Parathyroid adenoma (tissue), 2 donors: Measurements from ENCODE around the gene TEP1.

Experiments used
- H2AFZ ChIP-seq: fragments of 300-600 bp; sonication (generic); one replicate; pipeline ENCODE4 v1.7.0; 2017; ENCODE audit warnings: antibody characterized with exemption, mild to moderate bottlenecking
- H3K27ac ChIP-seq: fragments of 300-600 bp; sonication (generic); one replicate; pipeline ENCODE4 v1.7.0; 2017
- H3K27me3 ChIP-seq: fragments of 300-600 bp; sonication (generic); one replicate; pipeline ENCODE4 v1.7.0; 2017; ENCODE audit warnings: low read length; ENCODE audit not compliant: control insufficient read depth, insufficient read depth
- H3K36me3 ChIP-seq: fragments of 300-600 bp; sonication (generic); one replicate; pipeline ENCODE4 v1.7.0; 2017; ENCODE audit warnings: low read length; ENCODE audit not compliant: control insufficient read depth, insufficient read depth
- H3K4me1 ChIP-seq: fragments of 300-600 bp; sonication (generic); one replicate; pipeline ENCODE4 v1.7.0; 2017; ENCODE audit warnings: control low read depth
- H3K4me2 ChIP-seq: fragments of 300-600 bp; sonication (generic); one replicate; pipeline ENCODE4 v1.7.0; 2017; ENCODE audit warnings: low read length
- H3K4me3 ChIP-seq: fragments of 300-600 bp; sonication (generic); one replicate; pipeline ENCODE4 v1.7.0; 2017; ENCODE audit warnings: low read depth, low read length
- H3K79me2 ChIP-seq: fragments of 300-600 bp; sonication (generic); one replicate; pipeline ENCODE4 v1.7.0; 2017; ENCODE audit warnings: control low read depth
- H3K9ac ChIP-seq: fragments of 300-600 bp; sonication (generic); one replicate; pipeline ENCODE4 v1.7.0; 2017; ENCODE audit warnings: mild to moderate bottlenecking
- H3K9me3 ChIP-seq: fragments of 300-600 bp; sonication (generic); one replicate; pipeline ENCODE4 v1.7.0; 2017; ENCODE audit warnings: low read length; ENCODE audit not compliant: control insufficient read depth
- TF ChIP-seq, protein P1 (sequence below): fragments of 300-600 bp; sonication (generic); IDR thresholded peaks from one replicate; pipeline ENCODE4 v1.7.0; 2017; ENCODE audit warnings: antibody characterized with exemption, mild to moderate bottlenecking
- donor health status: primary hyperparathyroidism.

The TEP1 gene

DNA sequence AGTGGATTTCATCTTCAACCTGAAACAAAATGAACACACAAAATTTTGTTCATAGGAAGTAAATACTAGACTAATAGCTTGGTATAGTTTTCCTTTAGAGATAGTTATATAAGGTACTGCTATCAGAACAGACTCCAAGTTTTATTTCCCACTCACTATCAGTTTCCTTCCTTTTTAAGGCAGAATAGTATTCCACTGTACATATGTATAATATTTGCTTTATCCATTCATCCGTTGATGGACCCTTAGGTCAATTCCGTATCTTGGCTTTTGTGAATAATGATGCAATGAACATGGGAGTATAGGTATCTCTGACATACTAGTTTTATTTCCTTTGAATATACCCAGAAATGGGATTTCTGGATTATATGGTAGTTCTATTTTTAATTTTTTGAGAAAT, 83.9 kb downstream of the TEP1 start:
- H3K27ac ChIP-seq: no peak overlapping the region
- no peaks in the 10 kb centered on the region for H3K36me3 ChIP-seq
- TF ChIP-seq, protein P1, sequence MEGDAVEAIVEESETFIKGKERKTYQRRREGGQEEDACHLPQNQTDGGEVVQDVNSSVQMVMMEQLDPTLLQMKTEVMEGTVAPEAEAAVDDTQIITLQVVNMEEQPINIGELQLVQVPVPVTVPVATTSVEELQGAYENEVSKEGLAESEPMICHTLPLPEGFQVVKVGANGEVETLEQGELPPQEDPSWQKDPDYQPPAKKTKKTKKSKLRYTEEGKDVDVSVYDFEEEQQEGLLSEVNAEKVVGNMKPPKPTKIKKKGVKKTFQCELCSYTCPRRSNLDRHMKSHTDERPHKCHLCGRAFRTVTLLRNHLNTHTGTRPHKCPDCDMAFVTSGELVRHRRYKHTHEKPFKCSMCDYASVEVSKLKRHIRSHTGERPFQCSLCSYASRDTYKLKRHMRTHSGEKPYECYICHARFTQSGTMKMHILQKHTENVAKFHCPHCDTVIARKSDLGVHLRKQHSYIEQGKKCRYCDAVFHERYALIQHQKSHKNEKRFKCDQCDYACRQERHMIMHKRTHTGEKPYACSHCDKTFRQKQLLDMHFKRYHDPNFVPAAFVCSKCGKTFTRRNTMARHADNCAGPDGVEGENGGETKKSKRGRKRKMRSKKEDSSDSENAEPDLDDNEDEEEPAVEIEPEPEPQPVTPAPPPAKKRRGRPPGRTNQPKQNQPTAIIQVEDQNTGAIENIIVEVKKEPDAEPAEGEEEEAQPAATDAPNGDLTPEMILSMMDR: no peak
- no peaks in the 10 kb centered on the region for H3K9me3 ChIP-seq
- H3K9ac ChIP-seq: no peak overlapping the region
- no peak overlapping the region for H2AFZ ChIP-seq
- H3K79me2 ChIP-seq: no peaks in the 10 kb centered on the region
- no peak overlapping the region for H3K4me2 ChIP-seq
- no peak overlapping the region for H3K4me3 ChIP-seq
- H3K27me3 ChIP-seq: no peaks in the 10 kb centered on the region
- H3K4me1 ChIP-seq: peaks cover 5% of the 10 kb centered on the region

DNA sequence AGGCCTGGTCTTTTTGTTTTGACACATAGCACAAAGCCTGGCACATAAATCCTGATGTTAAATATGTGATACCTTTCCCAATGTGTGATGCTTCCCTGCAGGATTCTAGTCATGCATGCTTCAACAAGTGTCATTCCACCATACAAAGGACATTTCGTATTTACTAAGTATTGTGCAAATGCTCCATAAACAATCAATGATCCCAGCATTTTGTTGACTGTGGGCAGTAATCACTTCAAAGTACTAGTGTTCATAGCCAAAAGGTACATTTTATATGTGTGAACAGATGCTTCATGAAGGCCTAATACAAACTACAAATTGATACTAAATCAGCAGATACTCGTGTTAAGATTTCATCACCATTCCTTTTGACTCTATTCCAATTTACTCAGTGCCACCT, 84.6 kb downstream of the TEP1 start:
- H3K9ac ChIP-seq: no peak overlapping the region
- no peak overlapping the region for H3K4me2 ChIP-seq
- TF ChIP-seq, protein P1: no peak
- no peak overlapping the region for H3K27ac ChIP-seq
- no peak overlapping the region for H3K4me3 ChIP-seq
- no peak overlapping the region for H2AFZ ChIP-seq
- H3K27me3 ChIP-seq: no peaks in the 10 kb centered on the region
- H3K79me2 ChIP-seq: no peaks in the 10 kb centered on the region
- no peaks in the 10 kb centered on the region for H3K36me3 ChIP-seq
- H3K4me1 ChIP-seq: peaks cover 5% of the 10 kb centered on the region
- H3K9me3 ChIP-seq: no peaks in the 10 kb centered on the region

DNA sequence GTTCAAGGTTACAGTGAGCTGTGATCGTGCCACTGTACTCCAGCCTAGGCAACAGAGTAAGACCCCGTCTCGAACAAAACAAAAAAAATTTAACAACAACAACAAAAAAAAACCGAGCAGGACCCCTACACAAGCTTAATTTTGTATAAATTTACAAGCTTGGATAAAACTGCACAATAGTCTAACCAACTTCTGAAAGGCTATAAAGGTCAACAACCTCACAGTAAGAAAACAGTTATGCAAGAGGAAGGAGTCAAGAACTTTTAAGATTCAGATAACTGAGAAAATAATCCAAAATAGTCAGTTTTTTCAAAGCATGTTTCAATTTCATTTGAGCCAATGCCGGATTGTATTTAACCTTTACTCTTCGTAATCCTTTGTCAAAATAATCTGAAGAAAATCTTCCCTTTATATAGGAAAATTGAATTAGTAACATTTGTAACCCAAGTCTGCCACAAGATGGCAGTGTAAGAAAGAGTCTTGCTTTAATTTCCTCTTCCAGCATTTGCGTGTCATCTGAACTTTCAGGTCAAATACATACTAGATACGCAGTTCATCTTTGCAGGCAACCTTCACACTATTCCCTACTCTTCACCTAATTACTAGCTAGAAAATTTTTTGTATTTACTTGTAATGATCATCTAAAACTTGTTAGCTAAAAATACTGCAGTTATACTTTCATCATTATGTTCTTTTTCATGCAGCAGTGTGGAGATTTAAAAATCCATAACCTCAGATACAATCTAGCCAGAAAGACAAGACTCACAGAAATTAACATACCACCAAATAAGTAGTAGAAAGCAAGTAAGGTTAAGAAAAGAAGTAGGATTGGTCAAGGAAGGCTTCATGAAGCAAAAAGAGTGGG, 86.1 kb downstream of the TEP1 start:
- TF ChIP-seq, protein P1: peak; percentile 86
- H3K36me3 ChIP-seq: no peaks in the 10 kb centered on the region
- H3K9me3 ChIP-seq: no peaks in the 10 kb centered on the region
- H3K4me3 ChIP-seq: no peak overlapping the region
- H3K27me3 ChIP-seq: no peaks in the 10 kb centered on the region
- H3K79me2 ChIP-seq: peaks cover 2% of the 10 kb centered on the region
- H2AFZ ChIP-seq: peak overlapping the region; percentile 56
- no peak overlapping the region for H3K4me2 ChIP-seq
- H3K27ac ChIP-seq: no peak overlapping the region
- H3K9ac ChIP-seq: no peak overlapping the region
- peaks cover 5% of the 10 kb centered on the region for H3K4me1 ChIP-seq

DNA sequence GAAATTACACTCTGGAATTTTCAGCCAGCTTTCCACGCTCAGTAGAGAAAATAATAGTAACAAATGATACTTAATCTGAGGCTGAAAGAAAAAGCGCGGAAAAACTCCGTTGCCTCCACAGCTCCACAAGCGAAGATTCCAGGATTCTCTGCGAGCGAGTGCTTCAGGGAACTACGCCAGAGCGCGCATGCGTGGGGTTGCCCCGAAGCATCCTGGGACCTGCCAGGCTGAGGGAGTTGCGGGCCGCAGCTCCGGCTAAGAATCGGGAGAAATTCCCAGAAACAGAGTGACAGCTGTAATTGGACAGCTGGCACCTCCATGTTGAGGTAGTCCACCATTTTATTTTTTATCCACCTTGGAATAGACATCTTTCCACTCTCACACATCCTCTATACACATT, 95.6 kb downstream of the TEP1 start:
- Histone ChIP-seq H2AFZ (no peak overlapping the region), H3K9me3 (no peaks in the 10 kb centered on the region), H3K27ac (no peak overlapping the region), H3K27me3 (no peaks in the 10 kb centered on the region), H3K36me3 (no peaks in the 10 kb centered on the region), H3K4me3 (no peak overlapping the region), H3K4me2 (no peak overlapping the region), H3K4me1 (no peaks in the 10 kb centered on the region), H3K79me2 (no peaks in the 10 kb centered on the region), H3K9ac (no peak overlapping the region)
- TF ChIP-seq, protein P1: no peak
